Neural cell (in vitro differentiated cells): ENCODE data around the gene SEZ6L2. TPM values are rescaled to one million over a fixed set of nuclear protein-coding genes. Genes with fewer than 3 reads are reported as not detected.
A peak's percentile ranks its signal among the peaks of the same experiment; 100 is the strongest.

Source experiments
- H2AFZ ChIP-seq: fragments of 200-600, 300-800 bp; sonication (generic), shearing (Covaris generic); 2 replicates; pipeline ENCODE4 v1.6.0; 2014; ENCODE audit warnings: low read depth, mild to moderate bottlenecking, antibody characterized with exemption, low read length, moderate library complexity
- H3F3A ChIP-seq: fragments of 200-600 bp; shearing (Covaris generic); 2 replicates; pipeline ENCODE4 v1.6.1; 2016; ENCODE audit warnings: mild to moderate bottlenecking, moderate library complexity, mixed read lengths, antibody characterized with exemption, low read length; ENCODE audit not compliant: insufficient read depth, poor library complexity, severe bottlenecking
- H3K27ac ChIP-seq: fragments of 200-600, 300-800 bp; sonication (generic), shearing (Covaris generic); 2 replicates; pipeline ENCODE4 v1.5.1; 2014; ENCODE audit warnings: mild to moderate bottlenecking, low read length, moderate library complexity
- H3K27me3 ChIP-seq: fragments of 300-800, 200-600 bp; sonication (generic), shearing (Covaris generic); 2 replicates; pipeline ENCODE4 v1.6.0; 2014; ENCODE audit warnings: mild to moderate bottlenecking, low read depth, low read length, moderate library complexity; ENCODE audit not compliant: insufficient read depth
- H3K36me3 ChIP-seq: fragments of 300-800, 200-600 bp; sonication (generic), shearing (Covaris generic); 2 replicates; pipeline ENCODE4 v1.5.1; 2014; ENCODE audit warnings: mild to moderate bottlenecking, antibody characterized with exemption, low read length, moderate library complexity; ENCODE audit not compliant: insufficient read depth
- H3K4me2 ChIP-seq: fragments of 300-800, 200-600 bp; sonication (generic), shearing (Covaris generic); 2 replicates; pipeline ENCODE4 v1.6.0; 2014; ENCODE audit warnings: mild to moderate bottlenecking, low read length
- H3K4me3 ChIP-seq: fragments of 300-800, 200-600 bp; sonication (generic), shearing (Covaris generic); 2 replicates; pipeline ENCODE4 v1.5.1; 2014; ENCODE audit warnings: mild to moderate bottlenecking, low read length, moderate library complexity
- H3K79me2 ChIP-seq: fragments of 200-600 bp; shearing (Covaris generic); replicated peaks from 2 replicates; pipeline ENCODE4 v1.6.0; 2014; ENCODE audit warnings: mild to moderate bottlenecking, low read length, moderate library complexity; ENCODE audit not compliant: insufficient read depth
- H3K9ac ChIP-seq: fragments of 300-800, 200-600 bp; sonication (generic), shearing (Covaris generic); 2 replicates; pipeline ENCODE4 v1.6.1; 2016; ENCODE audit warnings: mild to moderate bottlenecking, low read length, mixed read lengths
- H3K9me2 ChIP-seq: fragments of 200-600 bp; shearing (Covaris generic); 2 replicates; pipeline ENCODE4 v1.6.1; 2016; ENCODE audit warnings: mild to moderate bottlenecking, low read length, mixed read lengths; ENCODE audit not compliant: insufficient read depth
- H3K9me3 ChIP-seq: fragments of 200-600, 300-800 bp; sonication (generic), shearing (Covaris generic); 2 replicates; pipeline ENCODE4 v1.6.1; 2016; ENCODE audit warnings: mild to moderate bottlenecking, mixed run types, low read length, moderate library complexity, mixed read lengths
- H4K20me1 ChIP-seq: fragments of 200-600 bp; shearing (Covaris generic); 2 replicates; pipeline ENCODE4 v1.6.1; 2016; ENCODE audit warnings: mild to moderate bottlenecking, mixed run types; ENCODE audit not compliant: insufficient read depth
- EP300 ChIP-seq: fragments of 450-650 bp; conservative IDR thresholded peaks from 2 replicates; pipeline ENCODE4 v1.6.1; 2014; ENCODE audit warnings: antibody characterized with exemption, mild to moderate bottlenecking, moderate library complexity; ENCODE audit not compliant: poor library complexity, severe bottlenecking
- EZH2 ChIP-seq: fragments of 200-600, 300-800 bp; shearing (Covaris generic), sonication (generic); IDR thresholded peaks from 2 replicates; pipeline ENCODE4 v1.6.1; 2014; ENCODE audit warnings: antibody characterized with exemption, low read length, borderline replicate concordance, mild to moderate bottlenecking; ENCODE audit not compliant: insufficient read depth, poor library complexity, severe bottlenecking
- MXI1 ChIP-seq: fragments of 450-650 bp; conservative IDR thresholded peaks from 2 replicates; pipeline ENCODE4 v1.6.1; 2014; ENCODE audit warnings: antibody characterized with exemption, mild to moderate bottlenecking; ENCODE audit not compliant: poor library complexity, severe bottlenecking
- POLR2AphosphoS5 ChIP-seq: IDR thresholded peaks from 2 replicates; pipeline ENCODE4 v1.6.1; 2012
- RAD21 ChIP-seq: fragments of 450-650 bp; conservative IDR thresholded peaks from 2 replicates; pipeline ENCODE4 v1.6.1; 2014; ENCODE audit warnings: antibody characterized with exemption, mild to moderate bottlenecking, moderate library complexity
- SMC3 ChIP-seq: fragments of 450-650 bp; conservative IDR thresholded peaks from 2 replicates; pipeline ENCODE4 v1.6.1; 2014; ENCODE audit warnings: antibody characterized with exemption, mild to moderate bottlenecking, moderate library complexity; ENCODE audit not compliant: poor library complexity
- TAF1 ChIP-seq: IDR thresholded peaks from 2 replicates; pipeline ENCODE4 v1.6.1; 2012; ENCODE audit warnings: low read depth
- polyA plus RNA-seq: library from polyadenylated mRNA; depleted of rRNA; stranded (reverse); fragments of >200 nt; gene quantifications from 2 replicates; pipeline ENCODE4 v1.2.3, GENCODE V29; 2014
- TF ChIP-seq, protein P1 (sequence below): fragments of 450-650 bp; IDR thresholded peaks from 2 replicates; pipeline ENCODE4 v1.5.1; 2014; ENCODE audit warnings: antibody characterized with exemption, mild to moderate bottlenecking, moderate library complexity; ENCODE audit not compliant: poor library complexity, severe bottlenecking
- TF ChIP-seq, protein P2 (sequence below): IDR thresholded peaks from 2 replicates; pipeline ENCODE4 v1.6.1; 2012; ENCODE audit warnings: borderline replicate concordance

SEZ6L2 gene
- polyA plus RNA-seq, 1 donor from 2014 or later = 48.8 TPM

DNA sequence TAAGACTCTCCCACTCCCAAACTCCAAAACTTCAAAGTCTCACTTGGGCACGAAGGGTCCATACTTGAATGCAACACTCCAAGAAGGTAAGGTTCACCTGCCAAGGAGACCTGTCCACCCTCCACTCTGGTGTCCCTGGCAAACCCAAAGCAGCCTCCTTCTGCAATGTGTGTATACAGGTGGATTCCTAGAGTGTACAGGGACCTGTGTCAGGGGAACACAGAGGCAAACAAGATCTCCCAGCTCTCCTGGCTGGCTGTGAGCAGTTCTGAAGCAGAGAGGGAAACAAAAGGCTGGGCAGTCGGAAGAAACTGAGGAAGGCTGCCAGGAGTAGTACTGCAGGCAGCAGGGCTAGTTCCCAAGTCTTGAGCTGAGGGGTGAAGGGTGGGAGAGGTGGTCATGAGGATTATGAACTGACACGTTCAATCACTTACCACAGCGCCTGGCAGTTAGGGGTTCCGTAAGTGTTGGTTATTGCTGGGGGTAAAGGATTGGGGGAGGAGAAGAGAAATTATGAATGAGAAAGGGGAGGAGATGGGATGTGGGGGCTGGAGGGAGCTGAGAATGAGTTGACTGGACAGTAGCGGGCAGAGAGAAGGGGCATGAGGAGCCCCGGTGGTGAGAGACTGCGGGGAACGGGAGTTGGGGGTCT, 25.9 kb upstream of the SEZ6L2 start:
- Histone ChIP-seq H3K9ac (peak overlapping the region; percentile 82), H4K20me1 (no peaks in the 10 kb centered on the region), H3K4me2 (peak overlapping the region; percentile 92), H3K9me3 (no peaks in the 10 kb centered on the region), H3K9me2 (no peaks in the 10 kb centered on the region), H3K27ac (peak overlapping the region; percentile 84), H3K36me3 (no peaks in the 10 kb centered on the region), H3F3A (peaks cover 3% of the 10 kb centered on the region), H3K4me3 (peak overlapping the region; percentile 94), H3K27me3 (no peaks in the 10 kb centered on the region), H3K79me2 (peaks cover 9% of the 10 kb centered on the region), H2AFZ (peak overlapping the region; percentile 36)
- TF ChIP-seq SMC3 = no peak
- TF ChIP-seq, protein P1, sequence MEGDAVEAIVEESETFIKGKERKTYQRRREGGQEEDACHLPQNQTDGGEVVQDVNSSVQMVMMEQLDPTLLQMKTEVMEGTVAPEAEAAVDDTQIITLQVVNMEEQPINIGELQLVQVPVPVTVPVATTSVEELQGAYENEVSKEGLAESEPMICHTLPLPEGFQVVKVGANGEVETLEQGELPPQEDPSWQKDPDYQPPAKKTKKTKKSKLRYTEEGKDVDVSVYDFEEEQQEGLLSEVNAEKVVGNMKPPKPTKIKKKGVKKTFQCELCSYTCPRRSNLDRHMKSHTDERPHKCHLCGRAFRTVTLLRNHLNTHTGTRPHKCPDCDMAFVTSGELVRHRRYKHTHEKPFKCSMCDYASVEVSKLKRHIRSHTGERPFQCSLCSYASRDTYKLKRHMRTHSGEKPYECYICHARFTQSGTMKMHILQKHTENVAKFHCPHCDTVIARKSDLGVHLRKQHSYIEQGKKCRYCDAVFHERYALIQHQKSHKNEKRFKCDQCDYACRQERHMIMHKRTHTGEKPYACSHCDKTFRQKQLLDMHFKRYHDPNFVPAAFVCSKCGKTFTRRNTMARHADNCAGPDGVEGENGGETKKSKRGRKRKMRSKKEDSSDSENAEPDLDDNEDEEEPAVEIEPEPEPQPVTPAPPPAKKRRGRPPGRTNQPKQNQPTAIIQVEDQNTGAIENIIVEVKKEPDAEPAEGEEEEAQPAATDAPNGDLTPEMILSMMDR = no peak
- no peak for TF ChIP-seq RAD21
- TF ChIP-seq, protein P2, sequence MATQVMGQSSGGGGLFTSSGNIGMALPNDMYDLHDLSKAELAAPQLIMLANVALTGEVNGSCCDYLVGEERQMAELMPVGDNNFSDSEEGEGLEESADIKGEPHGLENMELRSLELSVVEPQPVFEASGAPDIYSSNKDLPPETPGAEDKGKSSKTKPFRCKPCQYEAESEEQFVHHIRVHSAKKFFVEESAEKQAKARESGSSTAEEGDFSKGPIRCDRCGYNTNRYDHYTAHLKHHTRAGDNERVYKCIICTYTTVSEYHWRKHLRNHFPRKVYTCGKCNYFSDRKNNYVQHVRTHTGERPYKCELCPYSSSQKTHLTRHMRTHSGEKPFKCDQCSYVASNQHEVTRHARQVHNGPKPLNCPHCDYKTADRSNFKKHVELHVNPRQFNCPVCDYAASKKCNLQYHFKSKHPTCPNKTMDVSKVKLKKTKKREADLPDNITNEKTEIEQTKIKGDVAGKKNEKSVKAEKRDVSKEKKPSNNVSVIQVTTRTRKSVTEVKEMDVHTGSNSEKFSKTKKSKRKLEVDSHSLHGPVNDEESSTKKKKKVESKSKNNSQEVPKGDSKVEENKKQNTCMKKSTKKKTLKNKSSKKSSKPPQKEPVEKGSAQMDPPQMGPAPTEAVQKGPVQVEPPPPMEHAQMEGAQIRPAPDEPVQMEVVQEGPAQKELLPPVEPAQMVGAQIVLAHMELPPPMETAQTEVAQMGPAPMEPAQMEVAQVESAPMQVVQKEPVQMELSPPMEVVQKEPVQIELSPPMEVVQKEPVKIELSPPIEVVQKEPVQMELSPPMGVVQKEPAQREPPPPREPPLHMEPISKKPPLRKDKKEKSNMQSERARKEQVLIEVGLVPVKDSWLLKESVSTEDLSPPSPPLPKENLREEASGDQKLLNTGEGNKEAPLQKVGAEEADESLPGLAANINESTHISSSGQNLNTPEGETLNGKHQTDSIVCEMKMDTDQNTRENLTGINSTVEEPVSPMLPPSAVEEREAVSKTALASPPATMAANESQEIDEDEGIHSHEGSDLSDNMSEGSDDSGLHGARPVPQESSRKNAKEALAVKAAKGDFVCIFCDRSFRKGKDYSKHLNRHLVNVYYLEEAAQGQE = no peak
- TF ChIP-seq EZH2 = no peak
- no peak for TF ChIP-seq EP300
- TF ChIP-seq POLR2AphosphoS5 = no peak
- no peak for TF ChIP-seq MXI1
- TF ChIP-seq TAF1 = no peak

DNA sequence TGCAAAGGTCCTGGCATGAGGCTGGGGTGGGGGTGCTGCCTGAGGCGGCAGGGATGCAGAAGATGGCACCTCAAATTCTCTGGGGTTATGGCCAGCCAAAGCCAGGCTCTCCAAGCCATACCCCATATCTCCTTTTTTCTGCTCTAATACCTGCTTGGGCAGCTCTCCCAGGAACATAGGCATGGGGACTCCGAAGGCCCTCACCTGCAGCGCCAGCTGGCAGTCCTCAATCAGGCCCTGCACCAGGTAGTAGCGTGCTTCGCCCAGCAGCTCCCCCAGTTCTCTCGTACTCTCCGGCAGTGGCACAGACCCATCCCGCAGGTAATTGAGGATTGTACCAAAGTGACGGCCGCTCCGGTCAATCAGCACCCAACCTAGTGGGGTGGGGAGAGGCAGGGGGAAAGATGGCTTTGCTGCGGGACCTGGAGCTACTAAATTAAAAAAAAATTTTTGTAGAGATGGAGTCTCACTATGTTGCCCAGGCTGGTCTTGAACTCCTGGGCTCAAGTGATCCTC, 23.7 kb upstream of the SEZ6L2 start:
- Histone ChIP-seq H3K4me3 (no peak overlapping the region), H3K36me3 (no peaks in the 10 kb centered on the region), H3K79me2 (peaks cover 9% of the 10 kb centered on the region), H2AFZ (no peak overlapping the region), H3K9me3 (no peaks in the 10 kb centered on the region), H3K27ac (no peak overlapping the region), H3F3A (peaks cover 3% of the 10 kb centered on the region), H3K27me3 (no peaks in the 10 kb centered on the region), H3K4me2 (no peak overlapping the region), H3K9me2 (no peaks in the 10 kb centered on the region), H4K20me1 (no peaks in the 10 kb centered on the region), H3K9ac (no peak overlapping the region)
- TF ChIP-seq MXI1 = no peak
- no peak for TF ChIP-seq POLR2AphosphoS5
- no peak for TF ChIP-seq RAD21
- TF ChIP-seq TAF1 = no peak
- TF ChIP-seq EP300 = no peak
- TF ChIP-seq, protein P1 = no peak
- TF ChIP-seq SMC3 = no peak
- TF ChIP-seq, protein P2 = no peak
- no peak for TF ChIP-seq EZH2
